PC-9 (cell line): ENCODE data around the gene CDC27. TPM values are rescaled to one million over a fixed set of nuclear protein-coding genes. Genes with fewer than 3 reads are reported as not detected.

Experiments used
- BruUV-seq: library from RNA; stranded (reverse); fragments of 400-500 nt; replicated peaks from 2 replicates; lab custom pipeline; 2021; lab: Mats Ljungman, UMichigan
- CTCF ChIA-PET: fragments of 300-600 bp; sonication (Branson Sonifier 250); formaldehyde crosslinking; loops from one replicate; lab custom pipeline; 2022; ENCODE audit warnings: antibody characterized with exemption; lab: Charles Lee
- POLR2A ChIA-PET: fragments of 300-600 bp; sonication (Branson Sonifier 250); formaldehyde crosslinking; loops from one replicate; lab custom pipeline; 2022; ENCODE audit warnings: antibody characterized with exemption; ENCODE audit not compliant: unreplicated experiment; lab: Charles Lee
- DNase-seq, 2 experiments: peaks; one replicate each; pipeline versions ENCODE4 v3.0.0 to v3.0.0-alpha.2; 2015 to 2022; ENCODE audit warnings: mixed read lengths in 1 of 2
- H2AFZ ChIP-seq: fragments of 200-600 bp; sonication (generic); 2 replicates; pipeline ENCODE4 v1.8.1; 2017; ENCODE audit warnings: antibody characterized with exemption
- H3F3A ChIP-seq: fragments of 200-600 bp; sonication (generic); 2 replicates; pipeline ENCODE4 v1.8.1; 2017; ENCODE audit warnings: antibody characterized with exemption, mild to moderate bottlenecking, low read depth; ENCODE audit not compliant: insufficient read depth
- H3K27ac ChIP-seq: fragments of 200-600 bp; sonication (generic); 2 replicates; pipeline ENCODE4 v1.6.1; 2016; ENCODE audit warnings: mixed run types
- H3K27me3 ChIP-seq: fragments of 200-600 bp; sonication (generic); 2 replicates; pipeline ENCODE4 v1.6.1; 2016; ENCODE audit warnings: low read depth, mixed run types; ENCODE audit not compliant: insufficient read depth
- H3K36me3 ChIP-seq: fragments of 200-600 bp; sonication (generic); 2 replicates; pipeline ENCODE4 v1.6.1; 2016; ENCODE audit warnings: low read depth, mixed run types
- H3K4me1 ChIP-seq: fragments of 200-600 bp; sonication (generic); replicated peaks from 2 replicates; pipeline ENCODE4 v1.6.1; 2016; ENCODE audit warnings: mixed run types; ENCODE audit not compliant: insufficient read depth
- H3K4me2 ChIP-seq: fragments of 200-600 bp; sonication (generic); 2 replicates; pipeline ENCODE4 v1.6.1; 2017; ENCODE audit warnings: mixed run types
- H3K4me3 ChIP-seq: fragments of 200-600 bp; sonication (generic); 2 replicates; pipeline ENCODE4 v1.6.1; 2016; ENCODE audit warnings: mixed run types
- H3K79me2 ChIP-seq: fragments of 200-600 bp; sonication (generic); 2 replicates; pipeline ENCODE4 v1.6.1; 2017; ENCODE audit warnings: low read depth, mixed run types
- H3K9me2 ChIP-seq: fragments of 200-600 bp; sonication (generic); 2 replicates; pipeline ENCODE4 v1.8.1; 2017; ENCODE audit warnings: mild to moderate bottlenecking; ENCODE audit not compliant: insufficient read depth
- H3K9me3 ChIP-seq: fragments of 200-600 bp; sonication (generic); 2 replicates; pipeline ENCODE4 v1.8.1; 2016; ENCODE audit warnings: low read depth; ENCODE audit not compliant: insufficient read depth
- H4K20me1 ChIP-seq: fragments of 200-600 bp; sonication (generic); 2 replicates; pipeline ENCODE4 v1.8.1; 2017; ENCODE audit not compliant: insufficient read depth
- EZH2 ChIP-seq: fragments of 200-600 bp; sonication (generic); IDR thresholded peaks from 2 replicates; pipeline ENCODE4 v1.8.0; 2017; ENCODE audit warnings: antibody characterized with exemption, low read depth
- intact Hi-C: fragments of 100-400 bp; cut with micrococcal nuclease; formaldehyde crosslinking; loops from one replicate; pipeline ENCODE4 v1.10.0; 2022; ENCODE audit not compliant: unreplicated experiment
- total RNA-seq: library from RNA; stranded (reverse); gene quantifications from 2 replicates; pipeline ENCODE4 v1.2.3, GENCODE V29; 2021
- TF ChIP-seq, protein P1 (sequence below): fragments of 200-600 bp; sonication (generic); conservative IDR thresholded peaks from 2 replicates; pipeline ENCODE4 v1.6.1; 2017; ENCODE audit warnings: mixed run types, antibody characterized with exemption, mild to moderate bottlenecking, moderate library complexity

CDC27 gene
- total RNA-seq, 1 experiment from 2014 or later, result 94.3 TPM

DNA sequence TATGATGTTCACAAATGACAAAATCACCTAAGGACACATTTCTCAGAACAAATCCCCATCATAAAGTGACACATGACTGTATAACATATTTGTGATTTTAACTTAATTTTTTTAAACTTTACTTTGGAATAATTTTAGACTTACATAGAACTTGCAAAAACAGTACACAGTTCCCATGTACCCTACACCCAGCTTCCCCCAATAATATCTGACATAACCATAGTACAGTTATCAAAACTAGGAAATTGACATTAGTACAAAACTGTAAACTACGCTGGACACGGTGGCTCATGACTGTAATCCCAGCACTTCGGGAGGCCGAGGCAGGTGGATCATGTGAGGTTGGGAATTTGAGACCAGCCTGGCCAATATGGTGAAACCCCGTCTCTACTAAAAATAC is 24.8 kb downstream of the CDC27 start:
- ChIA-PET CTCF (no interaction called here), POLR2A (no interaction called here)
- no peaks in the 10 kb centered on the region for H3K27me3 ChIP-seq
- H3K79me2 ChIP-seq, result peaks cover 5% of the 10 kb centered on the region
- no peak overlapping the region for H3K27ac ChIP-seq
- peaks cover 41% of the 10 kb centered on the region for H3K36me3 ChIP-seq
- no peak overlapping the region for H2AFZ ChIP-seq
- no peaks in the 10 kb centered on the region for H3K4me1 ChIP-seq
- BruUV-seq, result no TSS peak
- peaks cover 4% of the 10 kb centered on the region; the same call in 1 of the 2 replicates for H3F3A ChIP-seq
- H3K4me3 ChIP-seq, result no peak overlapping the region
- TF ChIP-seq, protein P1, sequence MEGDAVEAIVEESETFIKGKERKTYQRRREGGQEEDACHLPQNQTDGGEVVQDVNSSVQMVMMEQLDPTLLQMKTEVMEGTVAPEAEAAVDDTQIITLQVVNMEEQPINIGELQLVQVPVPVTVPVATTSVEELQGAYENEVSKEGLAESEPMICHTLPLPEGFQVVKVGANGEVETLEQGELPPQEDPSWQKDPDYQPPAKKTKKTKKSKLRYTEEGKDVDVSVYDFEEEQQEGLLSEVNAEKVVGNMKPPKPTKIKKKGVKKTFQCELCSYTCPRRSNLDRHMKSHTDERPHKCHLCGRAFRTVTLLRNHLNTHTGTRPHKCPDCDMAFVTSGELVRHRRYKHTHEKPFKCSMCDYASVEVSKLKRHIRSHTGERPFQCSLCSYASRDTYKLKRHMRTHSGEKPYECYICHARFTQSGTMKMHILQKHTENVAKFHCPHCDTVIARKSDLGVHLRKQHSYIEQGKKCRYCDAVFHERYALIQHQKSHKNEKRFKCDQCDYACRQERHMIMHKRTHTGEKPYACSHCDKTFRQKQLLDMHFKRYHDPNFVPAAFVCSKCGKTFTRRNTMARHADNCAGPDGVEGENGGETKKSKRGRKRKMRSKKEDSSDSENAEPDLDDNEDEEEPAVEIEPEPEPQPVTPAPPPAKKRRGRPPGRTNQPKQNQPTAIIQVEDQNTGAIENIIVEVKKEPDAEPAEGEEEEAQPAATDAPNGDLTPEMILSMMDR, result no peak
- TF ChIP-seq EZH2, result no peak
- DNase-seq, result no peak
- intact Hi-C loops, result no loop called here
- no peaks in the 10 kb centered on the region for H3K9me3 ChIP-seq
- peaks cover 3% of the 10 kb centered on the region; the same call in 1 of the 2 replicates for H4K20me1 ChIP-seq
- no peak overlapping the region for H3K4me2 ChIP-seq
- no peaks in the 10 kb centered on the region for H3K9me2 ChIP-seq

DNA sequence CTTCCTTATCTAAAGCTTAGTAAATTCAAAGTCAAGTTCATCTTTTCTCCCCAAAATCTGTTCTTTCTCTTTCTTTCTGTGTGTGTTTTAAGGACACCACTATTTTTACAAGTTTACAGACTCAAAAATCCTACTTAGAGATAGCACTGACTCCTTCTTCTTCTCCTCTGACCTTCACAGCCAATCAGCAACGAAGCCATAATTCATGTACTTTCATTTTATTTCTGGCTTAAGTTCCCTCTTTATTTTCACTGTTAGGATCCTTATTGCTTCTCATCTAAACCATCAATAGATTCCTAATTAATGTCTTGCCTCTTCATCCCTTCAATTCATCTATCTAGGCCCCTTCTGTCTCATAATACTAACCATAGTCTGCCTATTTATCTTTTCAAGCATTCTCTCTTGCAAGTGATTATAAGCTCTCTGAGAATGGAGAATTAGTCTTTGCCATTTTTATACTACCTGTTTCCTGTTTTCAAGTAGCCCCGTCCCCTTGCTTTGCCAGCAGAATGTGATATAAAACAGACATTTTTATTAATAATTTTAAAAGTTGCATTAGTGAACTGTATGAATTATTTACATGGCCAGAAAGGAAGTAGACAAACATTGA is 27.0 kb downstream of the CDC27 start:
- Histone ChIP-seq H3K4me2 (no peak overlapping the region), H3K4me1 (no peaks in the 10 kb centered on the region), H3K27ac (peak overlapping the region; percentile 14; the same call in 1 of the 2 replicates), H2AFZ (no peak overlapping the region), H3K9me2 (no peaks in the 10 kb centered on the region), H3F3A (peaks cover 4% of the 10 kb centered on the region; the same call in 1 of the 2 replicates), H3K79me2 (no peaks in the 10 kb centered on the region; the same call in 1 of the 2 replicates), H3K9me3 (no peaks in the 10 kb centered on the region), H3K36me3 (peaks cover 33% of the 10 kb centered on the region), H4K20me1 (peaks cover 3% of the 10 kb centered on the region; the same call in 1 of the 2 replicates), H3K4me3 (no peak overlapping the region), H3K27me3 (no peaks in the 10 kb centered on the region)
- ChIA-PET POLR2A (no interaction called here), CTCF (no interaction called here)
- intact Hi-C loops, result no loop called here
- no peak for TF ChIP-seq EZH2
- TF ChIP-seq, protein P1, result no peak
- no TSS peak for BruUV-seq
- DNase-seq, result no peak

DNA sequence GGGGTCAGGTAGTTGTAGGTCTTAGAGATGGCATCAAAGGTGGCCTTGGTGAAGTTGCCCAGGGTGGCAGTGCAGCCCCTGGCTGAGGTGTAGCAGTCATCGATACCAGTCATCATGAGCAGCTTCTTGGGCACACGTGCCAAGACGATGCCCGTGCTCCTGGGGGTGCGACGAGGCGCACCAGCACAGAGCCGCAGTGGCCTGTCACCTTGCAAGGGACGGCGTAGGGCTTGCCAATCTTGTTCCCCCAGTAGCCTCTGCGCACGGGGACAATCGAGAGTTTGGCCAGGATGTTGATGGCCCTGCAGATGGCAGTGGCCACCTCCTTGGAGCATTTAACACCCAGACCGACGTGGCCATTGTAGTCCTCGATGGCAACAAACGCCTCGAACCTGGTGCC is 29.8 kb downstream of the CDC27 start:
- H3K9me3 ChIP-seq, result no peaks in the 10 kb centered on the region
- CTCF ChIA-PET, result no interaction called here
- H3K4me2 ChIP-seq, result no peak overlapping the region
- DNase-seq, result no peak
- no peak overlapping the region for H2AFZ ChIP-seq
- peaks cover 3% of the 10 kb centered on the region; the same call in 1 of the 2 replicates for H4K20me1 ChIP-seq
- POLR2A ChIA-PET, result interaction anchor here (0.6 kb wide), 1 partner anchor 195 kb away, joined by 4 read pairs; no protein-coding TSS in a partner anchor
- H3F3A ChIP-seq, result no peaks in the 10 kb centered on the region
- H3K27ac ChIP-seq, result no peak overlapping the region
- H3K4me1 ChIP-seq, result no peaks in the 10 kb centered on the region
- no peaks in the 10 kb centered on the region for H3K9me2 ChIP-seq
- BruUV-seq, result no TSS peak
- intact Hi-C loops, result no loop called here
- TF ChIP-seq, protein P1, result no peak
- no peak for TF ChIP-seq EZH2
- H3K27me3 ChIP-seq, result no peaks in the 10 kb centered on the region
- H3K79me2 ChIP-seq, result no peaks in the 10 kb centered on the region
- no peak overlapping the region for H3K4me3 ChIP-seq
- peaks cover 44% of the 10 kb centered on the region for H3K36me3 ChIP-seq
